GM18907 (cell line): ENCODE results near the gene ZNF600.
"Not testable (repeated sequence)": the region's sequence is repeated elsewhere in the genome, so short reads cannot be mapped to it uniquely, and the experiment has no call there.

ENCODE experiments used
- ATAC-seq: cut with Tn5 transposase; IDR thresholded peaks from one replicate; pipeline ENCODE4 v1.9.1; 2021; ENCODE audit warnings: mild to moderate bottlenecking, moderate library complexity; ENCODE audit not compliant: unreplicated experiment

The ZNF600 gene

GRCh38 chr19:52786464-52787354 is at the start of gene ZNF600:
Gene ZNF600 (minus strand): TSS chr19:52786791. CDS start chr19:52778888, 7,903 bp downstream.
- ATAC-seq = peak; percentile 93

- ATAC-seq = not testable (repeated sequence)
Measured at GRCh38 chr19:52834289-52834688, 47.7 kb upstream of the ZNF600 start.

GRCh38 chr19:52833541-52833940 is 47.0 kb upstream of the ZNF600 start:
- ATAC-seq = not testable (repeated sequence)

- ATAC-seq = not testable (repeated sequence)
Measured at GRCh38 chr19:52829866-52830265, 43.3 kb upstream of the ZNF600 start.

GRCh38 chr19:52825765-52826164 is 39.2 kb upstream of the ZNF600 start:
- ATAC-seq = no peak

- ATAC-seq = no peak
Measured at GRCh38 chr19:52823676-52824075, 37.1 kb upstream of the ZNF600 start.

GRCh38 chr19:52821204-52821960 is 34.8 kb upstream of the ZNF600 start, which contains the start of gene ZNF28:
Gene ZNF28 (minus strand): TSS chr19:52821633. CDS start chr19:52817958, 3,675 bp downstream.
- ATAC-seq = peak; percentile 94

GRCh38 chr19:52820472-52821203 is 34.0 kb upstream of the ZNF600 start:
- peak; percentile 52 for ATAC-seq

GRCh38 chr19:52809801-52810200 is 23.2 kb upstream of the ZNF600 start:
- ATAC-seq = no peak

- ATAC-seq = not testable (repeated sequence)
Measured at GRCh38 chr19:52799950-52800640, 13.5 kb upstream of the ZNF600 start.

- ATAC-seq = no peak
Measured at GRCh38 chr19:52789440-52789839, 2.8 kb upstream of the ZNF600 start.

- peak; percentile 31 for ATAC-seq
Measured at GRCh38 chr19:52786078-52786463, 520 bp downstream of the ZNF600 start.

GRCh38 chr19:52785506-52785905 is 1.1 kb downstream of the ZNF600 start:
- ATAC-seq = no peak

GRCh38 chr19:52782864-52783263 is 3.7 kb downstream of the ZNF600 start:
- ATAC-seq = not testable (repeated sequence)

GRCh38 chr19:52778811-52779210 is 7.8 kb downstream of the ZNF600 start:
- ATAC-seq = no peak

GRCh38 chr19:52756447-52756846 is 30.1 kb downstream of the ZNF600 start:
- not testable (repeated sequence) for ATAC-seq

- no peak for ATAC-seq
Measured at GRCh38 chr19:52749780-52750179, 36.8 kb downstream of the ZNF600 start.

GRCh38 chr19:52748336-52748950 is 38.1 kb downstream of the ZNF600 start:
- ATAC-seq = no peak

- ATAC-seq = not testable (repeated sequence)
Measured at GRCh38 chr19:52745919-52746318, 40.7 kb downstream of the ZNF600 start.

- no peak for ATAC-seq
Measured at GRCh38 chr19:52743091-52743490, 43.5 kb downstream of the ZNF600 start.
